Endothelial cell (in vitro differentiated cells): ENCODE measurements around the gene PDF. TPM values are rescaled to one million over a fixed set of nuclear protein-coding genes. Genes with fewer than 3 reads are reported as not detected.
A peak's percentile ranks its signal among the peaks of the same experiment; 100 is the strongest.

Source experiments
- DNase-seq: peaks from one replicate; pipeline ENCODE4 v3.0.0; 2021; ENCODE audit warnings: low spot score
- H3K27ac Mint-ChIP-seq: one replicate; pipeline ENCODE4 v1.8.0; 2021; ENCODE audit warnings: mixed read lengths, inconsistent platforms; ENCODE audit not compliant: unreplicated experiment
- H3K27me3 Mint-ChIP-seq: one replicate; pipeline ENCODE4 v1.8.0; 2021; ENCODE audit warnings: mild to moderate bottlenecking, moderate library complexity, mixed read lengths, inconsistent platforms; ENCODE audit not compliant: unreplicated experiment
- H3K36me3 Mint-ChIP-seq: one replicate; pipeline ENCODE4 v1.8.0; 2021; ENCODE audit warnings: mild to moderate bottlenecking, low read depth, mixed read lengths, inconsistent platforms; ENCODE audit not compliant: unreplicated experiment
- H3K4me1 Mint-ChIP-seq: one replicate; pipeline ENCODE4 v1.8.0; 2021; ENCODE audit warnings: mild to moderate bottlenecking, mixed read lengths, inconsistent platforms; ENCODE audit not compliant: unreplicated experiment
- H3K4me3 Mint-ChIP-seq: one replicate; pipeline ENCODE4 v1.8.0; 2021; ENCODE audit warnings: mild to moderate bottlenecking, mixed read lengths, inconsistent platforms; ENCODE audit not compliant: unreplicated experiment
- H3K9me3 Mint-ChIP-seq: one replicate; pipeline ENCODE4 v1.8.0; 2021; ENCODE audit warnings: mixed read lengths, inconsistent platforms; ENCODE audit not compliant: unreplicated experiment
- total RNA-seq: library from RNA; stranded (reverse); fragmentation: NEBNext Ultra II Directional; extraction: Animal tissue kit (Norgen Biotek cat#: 25700); gene quantifications from one replicate; pipeline ENCODE4 v1.2.1, GENCODE V29; 2021; ENCODE audit not compliant: unreplicated experiment
- TF ChIP-seq, protein P1 (sequence below): fragments of 200-600 bp; sonication (generic); IDR thresholded peaks from one replicate; pipeline ENCODE4 v1.5.0; 2021; ENCODE audit warnings: antibody characterized with exemption; ENCODE audit not compliant: unreplicated experiment

The PDF gene
- total RNA-seq, 1 donor from 2014 or later: 11.4 TPM

DNA sequence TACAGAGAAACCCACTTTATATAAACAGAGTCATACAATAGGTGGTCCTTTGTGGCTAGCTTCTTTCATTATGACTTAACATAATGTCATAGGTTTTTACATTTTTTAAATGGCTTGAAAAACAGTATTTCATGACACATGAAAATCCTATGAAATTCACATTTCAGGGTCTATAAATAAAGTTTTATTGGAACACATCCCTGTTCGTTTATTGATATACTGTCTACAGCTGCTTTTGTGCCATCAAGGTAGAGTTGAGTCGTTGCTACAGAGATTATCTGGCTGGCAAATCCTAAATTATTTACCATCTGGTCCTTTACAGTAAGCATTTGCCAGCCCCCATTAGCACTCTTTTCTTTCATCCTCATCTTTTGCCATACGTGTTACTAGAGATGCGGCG is 16.9 kb downstream of the PDF start:
- Mint-ChIP-seq H3K4me1 (peaks cover 16% of the 10 kb centered on the region), H3K27me3 (peaks cover 13% of the 10 kb centered on the region), H3K27ac (peak overlapping the region; percentile 24), H3K9me3 (no peaks in the 10 kb centered on the region), H3K4me3 (peak overlapping the region; percentile 60), H3K36me3 (peaks cover 22% of the 10 kb centered on the region)
- DNase-seq: no peak
- TF ChIP-seq, protein P1, sequence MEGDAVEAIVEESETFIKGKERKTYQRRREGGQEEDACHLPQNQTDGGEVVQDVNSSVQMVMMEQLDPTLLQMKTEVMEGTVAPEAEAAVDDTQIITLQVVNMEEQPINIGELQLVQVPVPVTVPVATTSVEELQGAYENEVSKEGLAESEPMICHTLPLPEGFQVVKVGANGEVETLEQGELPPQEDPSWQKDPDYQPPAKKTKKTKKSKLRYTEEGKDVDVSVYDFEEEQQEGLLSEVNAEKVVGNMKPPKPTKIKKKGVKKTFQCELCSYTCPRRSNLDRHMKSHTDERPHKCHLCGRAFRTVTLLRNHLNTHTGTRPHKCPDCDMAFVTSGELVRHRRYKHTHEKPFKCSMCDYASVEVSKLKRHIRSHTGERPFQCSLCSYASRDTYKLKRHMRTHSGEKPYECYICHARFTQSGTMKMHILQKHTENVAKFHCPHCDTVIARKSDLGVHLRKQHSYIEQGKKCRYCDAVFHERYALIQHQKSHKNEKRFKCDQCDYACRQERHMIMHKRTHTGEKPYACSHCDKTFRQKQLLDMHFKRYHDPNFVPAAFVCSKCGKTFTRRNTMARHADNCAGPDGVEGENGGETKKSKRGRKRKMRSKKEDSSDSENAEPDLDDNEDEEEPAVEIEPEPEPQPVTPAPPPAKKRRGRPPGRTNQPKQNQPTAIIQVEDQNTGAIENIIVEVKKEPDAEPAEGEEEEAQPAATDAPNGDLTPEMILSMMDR: no peak

DNA sequence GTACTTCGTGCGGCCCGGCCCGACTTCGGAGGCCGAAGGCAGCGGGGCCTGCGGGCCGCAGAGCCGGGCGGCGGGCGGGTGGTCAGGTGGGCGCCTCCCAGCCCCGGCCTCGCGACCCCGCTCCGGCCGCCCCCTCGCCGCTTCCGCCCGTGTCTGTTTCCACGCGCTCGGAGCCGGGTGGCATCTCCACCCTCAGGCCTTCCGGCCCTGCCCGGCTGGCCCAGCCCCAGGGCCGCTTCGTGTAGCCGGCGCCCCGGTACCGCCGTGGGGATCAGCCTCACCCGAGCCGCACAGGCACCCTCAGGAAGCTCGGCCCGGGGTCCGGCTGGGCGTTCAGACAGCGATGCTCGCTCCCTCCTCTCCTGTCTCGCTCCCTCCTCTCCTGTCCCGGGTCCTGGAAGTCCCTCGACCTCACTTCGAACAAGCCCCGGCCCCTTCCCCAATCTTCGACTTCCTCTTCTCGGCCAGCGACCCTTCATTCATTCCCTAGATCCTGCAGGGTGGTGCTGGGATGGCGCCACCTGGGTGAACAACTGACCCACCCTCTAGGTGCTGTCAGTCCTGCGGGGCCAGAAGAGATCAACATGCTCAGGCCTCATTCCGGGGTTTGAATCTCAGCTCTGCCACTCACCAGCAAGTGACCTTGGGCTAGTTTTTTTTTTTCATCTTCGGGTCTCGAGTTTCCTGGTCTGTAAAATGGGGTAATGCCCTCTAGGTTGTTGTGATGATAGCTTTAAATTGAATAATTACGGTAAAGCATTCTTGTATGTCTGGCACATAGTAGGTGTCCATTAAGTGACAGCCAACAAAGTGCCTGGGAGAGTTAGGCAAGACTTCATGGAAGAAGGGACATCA is 18.6 kb downstream of the PDF start:
- Mint-ChIP-seq H3K27ac (peak overlapping the region; percentile 93), H3K4me3 (peak overlapping the region; percentile 100), H3K9me3 (no peaks in the 10 kb centered on the region), H3K36me3 (peaks cover 25% of the 10 kb centered on the region), H3K4me1 (peaks cover 19% of the 10 kb centered on the region), H3K27me3 (peaks cover 12% of the 10 kb centered on the region)
- DNase-seq: peak; percentile 49
- TF ChIP-seq, protein P1: no peak

DNA sequence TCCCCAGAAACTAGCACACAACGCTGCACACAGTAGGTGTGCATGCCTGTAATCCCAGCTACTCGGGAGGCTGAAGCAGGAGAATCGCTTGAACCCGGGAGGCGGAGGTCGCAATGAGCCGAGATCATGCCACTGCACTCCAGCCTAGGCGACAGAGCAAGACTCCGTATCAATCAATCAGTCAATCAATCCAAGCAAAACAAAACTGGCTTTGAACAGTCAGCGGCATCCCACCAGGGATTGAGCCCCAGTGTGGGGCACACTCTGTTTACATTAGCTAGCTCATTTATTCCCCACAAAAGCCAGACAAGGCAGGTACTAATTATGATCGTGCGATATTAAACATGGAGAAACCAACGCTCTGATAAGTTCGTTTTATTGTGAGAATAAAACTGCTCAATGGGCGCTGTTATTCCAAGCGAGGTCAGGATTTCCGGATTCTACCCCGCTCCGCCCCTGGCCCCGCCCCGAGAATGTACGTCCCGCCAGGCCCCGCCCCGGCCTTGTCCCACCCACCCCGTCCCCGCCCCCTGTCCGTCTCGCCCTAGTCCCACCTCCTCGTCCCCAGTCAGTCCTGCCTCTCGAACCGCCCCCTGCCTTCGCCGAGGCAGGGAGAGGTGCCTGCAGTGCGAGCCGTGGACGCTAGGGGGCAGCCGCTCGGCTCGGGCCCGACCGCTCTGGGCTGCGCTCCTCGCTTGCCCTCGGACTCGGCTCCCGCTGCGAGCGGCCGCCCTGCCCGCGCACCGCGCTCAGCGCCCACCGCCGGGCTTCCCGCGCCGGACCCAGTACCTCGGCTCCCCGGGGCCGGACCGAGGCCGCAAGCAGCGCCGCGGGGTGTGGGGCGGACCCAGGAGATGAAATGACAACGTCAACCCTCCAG is 19.5 kb downstream of the PDF start, which contains the start of gene VPS4A:
Gene VPS4A (plus strand): TSS at position 698 of the 880 bp plus-strand sequence. CDS start 162 bp downstream, at position 860.
- H3K27me3 Mint-ChIP-seq: peaks cover 11% of the 10 kb centered on the region
- no peaks in the 10 kb centered on the region for H3K9me3 Mint-ChIP-seq
- H3K4me1 Mint-ChIP-seq: peaks cover 19% of the 10 kb centered on the region
- H3K4me3 Mint-ChIP-seq: peak within 1 kb of the TSS; percentile 100
- TF ChIP-seq, protein P1: peak; percentile 92
- H3K36me3 Mint-ChIP-seq: peaks cover 18% of the 10 kb centered on the region
- peak; percentile 100 for DNase-seq
- peak within 1 kb of the TSS; percentile 98 for H3K27ac Mint-ChIP-seq

DNA sequence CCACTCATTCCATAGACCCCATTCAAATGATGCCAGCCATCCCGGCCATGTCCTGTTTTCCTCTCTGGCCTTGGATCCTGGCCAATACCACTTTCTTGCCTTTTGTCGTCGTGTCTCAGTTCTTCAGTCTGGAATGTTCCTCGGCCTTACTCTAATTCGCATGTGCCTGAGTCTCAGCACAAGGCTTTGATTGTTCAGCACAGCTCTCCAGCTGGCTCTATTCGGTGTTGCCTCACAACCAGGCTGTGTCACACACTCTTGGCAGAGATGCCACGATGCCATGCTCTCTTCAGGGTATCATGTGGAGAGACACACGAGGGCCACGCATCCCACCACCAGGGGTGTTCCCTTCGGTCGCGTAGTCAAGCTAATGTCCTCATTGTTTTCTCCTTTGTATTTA is 21.1 kb downstream of the PDF start:
- TF ChIP-seq, protein P1: no peak
- no peak for DNase-seq
- Mint-ChIP-seq H3K9me3 (no peaks in the 10 kb centered on the region), H3K4me1 (peaks cover 19% of the 10 kb centered on the region), H3K4me3 (no peak overlapping the region), H3K27me3 (peaks cover 8% of the 10 kb centered on the region), H3K36me3 (peaks cover 17% of the 10 kb centered on the region), H3K27ac (no peak overlapping the region)
